HepG2 (cell line): Measurements from ENCODE around the gene MT1A. TPM values are rescaled to one million over a fixed set of nuclear protein-coding genes. Genes with fewer than 3 reads are reported as not detected.

Experiments
- ARID2 ChIP-seq: sonication (generic); formaldehyde crosslinking; IDR thresholded peaks from 2 replicates; pipeline ENCODE4 v1.8.1; 2022; ENCODE audit warnings: mild to moderate bottlenecking, missing genetic modification reagents, borderline replicate concordance
- ARNTL ChIP-seq: sonication (generic); formaldehyde crosslinking; IDR thresholded peaks from 2 replicates; pipeline ENCODE4 v1.4.0; 2020; ENCODE audit warnings: mild to moderate bottlenecking, missing genetic modification reagents
- FOXA1 ChIP-seq, 2 experiments: fragments of 450-650 bp in 1 of 2; sonication (generic) in 1 of 2; formaldehyde crosslinking in 1 of 2; IDR thresholded peaks; 2 replicates each; pipeline versions ENCODE4 v1.4.0 to v1.6.1; 2016 to 2020; ENCODE audit warnings: missing genetic modification reagents in 1 of 2
- MNT ChIP-seq: fragments of 450-650 bp; IDR thresholded peaks from 2 replicates; pipeline ENCODE4 v1.6.1; 2016
- NAIF1 ChIP-seq: sonication (generic); formaldehyde crosslinking; IDR thresholded peaks from 2 replicates; pipeline ENCODE4 v1.5.0; 2020; ENCODE audit warnings: mild to moderate bottlenecking, missing genetic modification reagents, borderline replicate concordance
- NONO ChIP-seq, 2 experiments: fragments of 450-650 bp in 1 of 2; sonication (generic) in 1 of 2; formaldehyde crosslinking in 1 of 2; IDR thresholded peaks in 1 of 2; conservative IDR thresholded peaks in 1 of 2; 2 replicates each; pipeline versions ENCODE4 v1.6.1 to v1.8.0; 2017 to 2022; ENCODE audit warnings: mild to moderate bottlenecking in 1 of 2, missing genetic modification reagents in 1 of 2, moderate library complexity in 1 of 2
- PCBP2 ChIP-seq: fragments of 200-400 bp; formaldehyde crosslinking; optimal IDR thresholded peaks from 2 replicates; pipeline ENCODE3; 2018; ENCODE audit warnings: low read length, low read depth; ENCODE audit not compliant: poor library complexity, severe bottlenecking
- PHF5A ChIP-seq: IDR thresholded peaks from one replicate; pipeline ENCODE4 v1.6.1; 2018; ENCODE audit warnings: low read depth, missing genetic modification reagents; ENCODE audit not compliant: unreplicated experiment
- PRMT3 ChIP-seq: sonication (generic); formaldehyde crosslinking; IDR thresholded peaks from 2 replicates; pipeline ENCODE4 v1.8.1; 2022; ENCODE audit warnings: low read depth, mild to moderate bottlenecking, moderate library complexity, missing genetic modification reagents, borderline replicate concordance
- TOE1 ChIP-seq: sonication (generic); formaldehyde crosslinking; IDR thresholded peaks from 2 replicates; pipeline ENCODE4 v1.4.0; 2020; ENCODE audit warnings: mild to moderate bottlenecking, missing genetic modification reagents
- YEATS2 ChIP-seq: sonication (generic); formaldehyde crosslinking; IDR thresholded peaks from 2 replicates; pipeline ENCODE4 v1.4.0; 2020; ENCODE audit warnings: missing genetic modification reagents, borderline replicate concordance
- ZNF432 ChIP-seq: sonication (generic); formaldehyde crosslinking; IDR thresholded peaks from 2 replicates; pipeline ENCODE4 v1.5.0; 2020; ENCODE audit warnings: missing genetic modification reagents, mild to moderate bottlenecking, borderline replicate concordance
- ZNF530 ChIP-seq: sonication (generic); formaldehyde crosslinking; IDR thresholded peaks from 2 replicates; pipeline ENCODE4 v1.5.0; 2020; ENCODE audit warnings: low read depth, mild to moderate bottlenecking, missing genetic modification reagents
- ZNF552 ChIP-seq: sonication (generic); formaldehyde crosslinking; IDR thresholded peaks from 2 replicates; pipeline ENCODE4 v1.9.0; 2022; ENCODE audit warnings: missing genetic modification reagents, mild to moderate bottlenecking, borderline replicate concordance
- ZNF589 ChIP-seq: sonication (generic); formaldehyde crosslinking; conservative IDR thresholded peaks from 2 replicates; pipeline ENCODE4 v1.8.0; 2022; ENCODE audit warnings: mild to moderate bottlenecking, moderate library complexity, missing genetic modification reagents
- ZNF747 ChIP-seq: sonication (generic); formaldehyde crosslinking; IDR thresholded peaks from 2 replicates; pipeline ENCODE4 v1.8.1; 2023; ENCODE audit warnings: missing genetic modification reagents, mild to moderate bottlenecking, borderline replicate concordance
- ZNF749 ChIP-seq: sonication (generic); formaldehyde crosslinking; IDR thresholded peaks from 2 replicates; pipeline ENCODE4 v1.8.0; 2022; ENCODE audit warnings: mild to moderate bottlenecking, missing genetic modification reagents, moderate library complexity, borderline replicate concordance
- ZNF777 ChIP-seq: sonication (generic); formaldehyde crosslinking; IDR thresholded peaks from 2 replicates; pipeline ENCODE4 v1.4.0; 2020; ENCODE audit warnings: missing genetic modification reagents
- ZSCAN22 ChIP-seq: sonication (generic); formaldehyde crosslinking; IDR thresholded peaks from 2 replicates; pipeline ENCODE4 v1.4.0; 2020; ENCODE audit warnings: mild to moderate bottlenecking, missing genetic modification reagents
- polyA plus RNA-seq, 8 experiments: library from polyadenylated mRNA; depleted of rRNA in 3 of 8; stranded (reverse) in 7 of 8; unstranded in 1 of 8; fragments of >200 nt; fragmentation: Illumina TruSeq in 4 of 8; extraction: Trizol in 4 of 8; gene quantifications; 2 replicates each; pipeline versions ENCODE4 v1.2.1 to v1.2.3, GENCODE V29; 2011 to 2016; ENCODE audit warnings: low read depth in 4 of 8, missing spikeins in 1 of 8, mixed read lengths in 1 of 8; ENCODE audit not compliant: insufficient read depth in 1 of 8
- total RNA-seq, 5 experiments: library from RNA; depleted of rRNA; stranded (reverse); fragments of >200 nt; fragmentation: Illumina TruSeq; extraction: Trizol; gene quantifications; 2 replicates each; pipeline ENCODE4 v1.2.3, GENCODE V29; 2016; ENCODE audit warnings: low read depth in 1 of 5
- TF ChIP-seq, protein P1 (sequence below), 2 experiments: sonication (generic) in 1 of 2; formaldehyde crosslinking in 1 of 2; IDR thresholded peaks; 2 replicates each; pipeline versions ENCODE4 v1.5.1 to v1.6.1; 2011 to 2020; ENCODE audit warnings: borderline replicate concordance in 1 of 2, low read depth in 1 of 2, low read length in 1 of 2, mild to moderate bottlenecking in 1 of 2, missing genetic modification reagents in 1 of 2, moderate library complexity in 1 of 2
- TF ChIP-seq, protein P2 (sequence below): IDR thresholded peaks from 2 replicates; pipeline ENCODE4 v1.6.1; 2016; ENCODE audit warnings: missing compliant biosample characterization, missing genetic modification reagents, borderline replicate concordance
- TF ChIP-seq, protein P3 (sequence below): sonication (generic); formaldehyde crosslinking; IDR thresholded peaks from 2 replicates; pipeline ENCODE4 v1.4.0; 2020; ENCODE audit warnings: missing genetic modification reagents

MT1A gene
- total and polyA plus RNA-seq, 2 of the 13 experiments (the other 11 are each of a cell fraction or from before 2014, with no cell fraction given), result 8.3 to 10.4 TPM

DNA sequence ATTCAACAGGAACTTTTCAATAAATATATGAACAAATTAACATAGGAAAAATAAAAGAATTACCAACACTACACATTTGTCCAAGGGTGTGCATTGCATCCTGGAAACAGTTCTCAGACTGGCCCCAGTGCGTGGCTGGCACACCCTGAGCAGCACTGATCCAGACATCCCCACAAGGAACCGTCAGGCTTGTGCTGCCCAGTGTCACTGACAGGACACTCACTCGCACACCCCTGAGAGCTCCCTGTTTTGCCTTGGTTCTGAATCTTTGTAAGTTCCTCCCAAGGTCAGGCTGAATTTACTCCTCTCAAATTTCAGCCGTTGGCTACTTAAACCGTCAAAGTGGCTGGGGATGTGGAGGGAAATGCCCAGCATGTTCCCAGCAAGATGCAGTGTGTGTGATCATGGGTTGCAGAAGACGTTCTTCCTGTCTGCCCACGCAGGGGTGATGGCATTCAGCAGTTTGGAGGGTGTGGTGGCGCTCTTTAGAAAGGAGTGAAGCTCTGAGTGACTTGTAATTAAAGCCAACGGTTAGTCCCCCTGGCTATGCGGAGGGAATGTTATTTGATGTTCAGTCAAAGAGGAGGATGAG is 28.4 kb upstream of the MT1A start (continued):
- TF ChIP-seq ZNF747 (CRISPR knock-in tag), result 0 out of 2 replicates have a peak, but pooled peaks have one; percentile 20
- no peak for TF ChIP-seq ZNF777 (CRISPR knock-in tag)
- TF ChIP-seq, protein P1, sequence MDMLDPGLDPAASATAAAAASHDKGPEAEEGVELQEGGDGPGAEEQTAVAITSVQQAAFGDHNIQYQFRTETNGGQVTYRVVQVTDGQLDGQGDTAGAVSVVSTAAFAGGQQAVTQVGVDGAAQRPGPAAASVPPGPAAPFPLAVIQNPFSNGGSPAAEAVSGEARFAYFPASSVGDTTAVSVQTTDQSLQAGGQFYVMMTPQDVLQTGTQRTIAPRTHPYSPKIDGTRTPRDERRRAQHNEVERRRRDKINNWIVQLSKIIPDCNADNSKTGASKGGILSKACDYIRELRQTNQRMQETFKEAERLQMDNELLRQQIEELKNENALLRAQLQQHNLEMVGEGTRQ (IDR thresholded peaks at IDR 0.05; ENCODE audit: low read depth, low read length), result no peak
- TF ChIP-seq, protein P1 (CRISPR knock-in tag; IDR thresholded peaks at IDR 0.05; ENCODE audit: borderline replicate concordance), result no peak
- TF ChIP-seq PHF5A (CRISPR knock-in tag), result no peak
- no peak for TF ChIP-seq PRMT3 (CRISPR knock-in tag)
- TF ChIP-seq ZSCAN22, result 0 out of 2 replicates have a peak, but pooled peaks have one; percentile 21
- 0 out of 2 replicates have a peak, but pooled peaks have one; percentile 33 for TF ChIP-seq ARNTL (CRISPR knock-in tag)
- no peak for TF ChIP-seq ZNF432 (CRISPR knock-in tag)
- TF ChIP-seq ZNF749 (CRISPR knock-in tag), result no peak
- TF ChIP-seq, protein P2, sequence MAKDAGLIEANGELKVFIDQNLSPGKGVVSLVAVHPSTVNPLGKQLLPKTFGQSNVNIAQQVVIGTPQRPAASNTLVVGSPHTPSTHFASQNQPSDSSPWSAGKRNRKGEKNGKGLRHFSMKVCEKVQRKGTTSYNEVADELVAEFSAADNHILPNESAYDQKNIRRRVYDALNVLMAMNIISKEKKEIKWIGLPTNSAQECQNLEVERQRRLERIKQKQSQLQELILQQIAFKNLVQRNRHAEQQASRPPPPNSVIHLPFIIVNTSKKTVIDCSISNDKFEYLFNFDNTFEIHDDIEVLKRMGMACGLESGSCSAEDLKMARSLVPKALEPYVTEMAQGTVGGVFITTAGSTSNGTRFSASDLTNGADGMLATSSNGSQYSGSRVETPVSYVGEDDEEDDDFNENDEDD, result no peak
- no peak for TF ChIP-seq NAIF1 (CRISPR knock-in tag)
- TF ChIP-seq YEATS2 (CRISPR knock-in tag), result no peak
- no peak for TF ChIP-seq MNT
- TF ChIP-seq ZNF589 (CRISPR knock-in tag), result no peak
- TF ChIP-seq, protein P3, sequence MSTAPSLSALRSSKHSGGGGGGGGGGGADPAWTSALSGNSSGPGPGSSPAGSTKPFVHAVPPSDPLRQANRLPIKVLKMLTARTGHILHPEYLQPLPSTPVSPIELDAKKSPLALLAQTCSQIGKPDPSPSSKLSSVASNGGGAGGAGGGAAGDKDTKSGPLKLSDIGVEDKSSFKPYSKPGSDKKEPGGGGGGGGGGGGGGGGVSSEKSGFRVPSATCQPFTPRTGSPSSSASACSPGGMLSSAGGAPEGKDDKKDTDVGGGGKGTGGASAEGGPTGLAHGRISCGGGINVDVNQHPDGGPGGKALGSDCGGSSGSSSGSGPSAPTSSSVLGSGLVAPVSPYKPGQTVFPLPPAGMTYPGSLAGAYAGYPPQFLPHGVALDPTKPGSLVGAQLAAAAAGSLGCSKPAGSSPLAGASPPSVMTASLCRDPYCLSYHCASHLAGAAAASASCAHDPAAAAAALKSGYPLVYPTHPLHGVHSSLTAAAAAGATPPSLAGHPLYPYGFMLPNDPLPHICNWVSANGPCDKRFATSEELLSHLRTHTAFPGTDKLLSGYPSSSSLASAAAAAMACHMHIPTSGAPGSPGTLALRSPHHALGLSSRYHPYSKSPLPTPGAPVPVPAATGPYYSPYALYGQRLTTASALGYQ (CRISPR knock-in tag), result no peak
- no peak for TF ChIP-seq ARID2 (CRISPR knock-in tag)
- TF ChIP-seq PCBP2, result no peak
- TF ChIP-seq ZNF530, result no peak
- no peak for TF ChIP-seq FOXA1 (IDR thresholded peaks at IDR 0.05)
- TF ChIP-seq FOXA1 (CRISPR knock-in tag; IDR thresholded peaks at IDR 0.05), result no peak
- TF ChIP-seq TOE1 (CRISPR knock-in tag), result no peak
- TF ChIP-seq ZNF552 (CRISPR knock-in tag), result no peak
- no peak for TF ChIP-seq NONO (IDR thresholded peaks at IDR 0.05)
- no peak for TF ChIP-seq NONO (CRISPR knock-in tag; conservative IDR thresholded peaks at IDR 0.05)
